ENCODE data around the gene RNF213.

GRCh38 chr17:80279895-80280294 is 19.2 kb downstream of the RNF213 start:
- no peak for TF ChIP-seq CTCF (IDR thresholded peaks at IDR 0.05)
- no peak for TF ChIP-seq NRF1 (IDR thresholded peaks at IDR 0.05; ENCODE audit: low read depth, low read length)

Measured in SK-N-SH (cell line).